GM19328 (cell line): ENCODE measurements around the gene MC2R.

ENCODE experiments used
- ATAC-seq: cut with Tn5 transposase; IDR thresholded peaks from one replicate; pipeline ENCODE4 v1.9.1; 2021; ENCODE audit warnings: mild to moderate bottlenecking, moderate library complexity; ENCODE audit not compliant: unreplicated experiment

MC2R gene

GRCh38 chr18:13915391-13915790 lies at the start of gene MC2R:
Gene MC2R, minus strand, starts transcription at chr18:13915536. Its CDS starts 30,018 bp downstream, at chr18:13885518.
- ATAC-seq, result no peak

DNA sequence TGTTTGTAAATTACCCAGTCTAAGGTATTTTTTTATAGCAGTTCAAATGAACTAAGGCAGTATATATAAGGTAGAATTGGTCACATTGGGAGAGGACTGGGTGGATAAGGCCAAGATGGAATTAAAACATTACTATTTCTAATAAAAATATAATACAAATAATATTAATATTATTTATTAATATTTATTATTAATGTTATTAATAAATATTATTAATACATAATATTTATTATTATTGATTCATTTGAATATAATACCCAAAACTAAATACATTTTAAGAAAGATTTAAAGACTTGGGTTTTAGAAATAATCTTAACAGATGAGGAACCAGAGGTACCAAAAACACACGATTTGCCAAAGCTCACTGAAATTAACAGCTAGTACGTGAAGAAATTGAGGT lies 30.5 kb upstream of the MC2R start:
- ATAC-seq, result no peak

- no peak for ATAC-seq
Measured at GRCh38 chr18:13943338-13943737, 28.0 kb upstream of the MC2R start.

DNA sequence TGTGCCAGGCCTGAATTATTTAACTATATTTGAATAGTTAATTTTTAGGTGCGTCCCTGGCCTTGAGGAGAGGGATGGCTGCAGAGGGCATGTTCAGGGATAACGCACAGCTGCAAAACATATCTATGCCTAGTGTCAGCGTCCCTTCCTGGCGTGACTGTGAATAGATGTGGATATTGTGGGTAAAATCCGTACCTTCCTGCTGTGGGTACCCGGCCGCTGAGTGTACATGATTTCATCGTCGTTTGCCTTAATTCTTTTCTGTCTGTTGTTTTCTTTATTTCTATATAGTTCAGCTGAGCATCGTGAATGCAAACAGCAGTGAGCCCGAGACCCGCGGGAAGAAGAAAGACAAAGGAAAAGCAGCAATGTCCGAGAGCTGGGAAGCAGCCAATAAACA lies 25.0 kb upstream of the MC2R start:
- no peak for ATAC-seq

- ATAC-seq, result no peak
Measured at GRCh38 chr18:13934676-13935075, 19.3 kb upstream of the MC2R start.

- no peak for ATAC-seq
Measured at GRCh38 chr18:13934058-13934457, 18.7 kb upstream of the MC2R start.

- no peak for ATAC-seq
Measured at GRCh38 chr18:13932285-13933025, 17.1 kb upstream of the MC2R start.

GRCh38 chr18:13930964-13931363 lies 15.6 kb upstream of the MC2R start:
- ATAC-seq, result no peak

- no peak for ATAC-seq
Measured at GRCh38 chr18:13923221-13923620, 7.9 kb upstream of the MC2R start.

DNA sequence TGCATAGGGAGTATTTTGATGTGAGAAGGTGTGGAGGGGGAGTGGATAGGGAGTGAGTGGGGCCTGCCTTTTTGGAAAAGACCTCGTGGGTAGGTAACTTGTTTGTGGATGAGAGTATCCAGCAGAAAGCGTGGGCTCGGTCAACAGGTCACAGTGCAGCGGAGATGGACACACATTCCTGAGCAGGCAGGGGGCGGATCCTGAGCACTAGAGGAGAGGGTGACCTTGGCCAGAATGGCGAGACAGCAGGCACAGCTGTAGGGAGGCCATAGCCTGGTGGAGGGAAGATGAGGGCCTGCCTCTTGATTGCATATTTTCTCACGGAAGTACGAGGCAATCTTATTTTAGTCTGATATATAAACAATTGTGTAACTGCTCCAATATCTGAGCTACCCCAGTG lies 3.6 kb upstream of the MC2R start:
- ATAC-seq, result no peak

- ATAC-seq, result no peak
Measured at GRCh38 chr18:13917401-13917800, 2.1 kb upstream of the MC2R start.

DNA sequence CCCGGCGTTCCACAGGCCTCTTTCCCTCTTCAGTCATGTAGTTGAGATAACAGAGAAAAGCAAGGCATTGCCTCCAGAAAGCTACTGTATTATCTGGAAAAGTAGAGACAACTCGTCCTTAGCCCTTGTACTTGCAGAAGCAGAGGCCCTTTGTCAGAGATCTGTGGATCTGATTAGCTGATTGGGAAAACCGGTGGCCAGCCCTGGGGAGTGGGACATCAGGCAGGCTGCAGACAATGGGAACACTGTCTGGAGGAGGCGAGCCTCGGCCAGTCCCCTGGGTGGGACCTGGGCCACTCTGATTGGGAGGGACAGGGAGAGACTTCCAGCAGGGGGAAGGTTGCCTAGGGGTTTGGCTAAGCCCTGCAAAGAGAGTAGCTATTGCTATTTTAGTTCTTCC lies 1.2 kb upstream of the MC2R start:
- no peak for ATAC-seq

- ATAC-seq, result no peak
Measured at GRCh38 chr18:13915995-13916431, 677 bp upstream of the MC2R start.

DNA sequence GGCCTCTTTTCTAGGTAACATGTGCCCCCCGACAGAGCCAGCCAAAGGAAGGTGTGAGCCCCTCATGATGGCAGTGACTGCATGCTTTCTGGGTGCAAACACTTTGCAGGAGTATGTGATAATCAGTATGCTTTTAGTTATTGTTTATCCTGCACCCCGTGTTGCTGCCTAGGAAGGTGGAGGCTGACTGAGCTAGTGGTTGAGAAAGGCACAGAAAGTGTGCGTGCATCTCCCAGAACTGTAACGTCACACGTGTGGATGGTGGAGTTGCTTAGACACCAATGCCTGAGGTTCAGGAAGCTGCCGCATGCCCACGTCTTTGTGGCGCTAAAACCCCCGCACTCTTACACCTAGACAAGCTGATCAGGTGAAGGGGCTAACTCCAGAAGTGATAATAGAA lies 580 bp downstream of the MC2R start:
- no peak for ATAC-seq

- no peak for ATAC-seq
Measured at GRCh38 chr18:13914170-13914569, 1.2 kb downstream of the MC2R start.

DNA sequence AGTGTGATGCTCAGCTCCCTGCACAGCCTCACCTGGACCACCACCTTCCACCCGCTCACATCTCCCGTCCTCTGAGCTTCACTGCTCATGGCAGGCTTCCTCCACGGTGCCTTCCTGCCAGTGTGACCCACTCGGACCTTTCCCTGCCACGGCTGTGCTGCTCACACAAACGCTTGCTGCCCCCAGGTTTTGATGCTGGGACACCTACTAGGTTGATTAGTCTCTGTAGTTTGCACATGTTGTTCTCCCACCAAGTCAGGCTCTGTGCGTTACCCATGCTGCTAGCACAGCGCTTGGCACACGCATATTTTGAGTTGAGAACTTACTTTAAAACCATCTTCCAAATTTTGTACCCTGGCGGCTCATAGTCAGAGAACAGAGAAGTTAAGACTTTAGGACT lies 2.1 kb downstream of the MC2R start:
- ATAC-seq, result no peak

DNA sequence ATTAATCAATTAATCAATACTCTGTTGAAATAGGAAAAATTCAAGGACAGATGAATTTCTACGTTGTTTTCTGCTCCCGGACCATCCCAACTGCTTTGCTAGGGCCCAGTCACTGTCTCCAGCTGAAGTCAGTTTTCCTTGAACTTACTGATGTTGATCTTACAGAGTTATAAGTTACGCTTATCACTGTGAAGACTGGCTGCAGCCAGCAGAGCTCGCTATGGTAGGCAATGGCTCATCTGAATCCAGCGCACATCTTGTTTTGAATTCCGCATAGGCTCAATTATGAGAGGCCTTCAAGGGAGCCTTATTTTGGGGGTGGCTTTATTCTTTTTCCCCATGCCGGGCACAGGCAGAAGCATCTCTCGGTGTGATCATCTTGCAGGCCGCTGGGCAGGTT lies 2.7 kb downstream of the MC2R start:
- ATAC-seq, result no peak

- no peak for ATAC-seq
Measured at GRCh38 chr18:13910986-13911385, 4.3 kb downstream of the MC2R start.

- no peak for ATAC-seq
Measured at GRCh38 chr18:13910501-13910900, 4.8 kb downstream of the MC2R start.

GRCh38 chr18:13909141-13909940 lies 6.0 kb downstream of the MC2R start:
- no peak for ATAC-seq

DNA sequence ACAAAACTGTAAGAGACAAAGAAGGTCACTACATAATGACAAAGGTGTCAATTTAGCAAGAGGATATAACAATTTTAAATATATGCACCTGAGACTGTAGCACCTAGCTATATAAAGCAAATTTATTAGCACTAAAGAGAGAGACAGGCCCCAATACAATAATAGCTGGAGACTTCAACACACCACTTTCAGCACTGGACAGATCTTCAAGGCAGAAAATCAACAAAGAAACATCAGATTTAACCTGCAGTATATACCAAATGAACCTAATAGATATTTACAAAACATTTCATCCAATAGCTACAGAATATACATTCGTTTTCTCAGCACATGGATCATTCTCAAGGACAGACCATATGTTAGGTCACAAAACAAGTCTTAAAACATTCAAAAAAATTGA lies 14.7 kb downstream of the MC2R start:
- ATAC-seq, result no peak

DNA sequence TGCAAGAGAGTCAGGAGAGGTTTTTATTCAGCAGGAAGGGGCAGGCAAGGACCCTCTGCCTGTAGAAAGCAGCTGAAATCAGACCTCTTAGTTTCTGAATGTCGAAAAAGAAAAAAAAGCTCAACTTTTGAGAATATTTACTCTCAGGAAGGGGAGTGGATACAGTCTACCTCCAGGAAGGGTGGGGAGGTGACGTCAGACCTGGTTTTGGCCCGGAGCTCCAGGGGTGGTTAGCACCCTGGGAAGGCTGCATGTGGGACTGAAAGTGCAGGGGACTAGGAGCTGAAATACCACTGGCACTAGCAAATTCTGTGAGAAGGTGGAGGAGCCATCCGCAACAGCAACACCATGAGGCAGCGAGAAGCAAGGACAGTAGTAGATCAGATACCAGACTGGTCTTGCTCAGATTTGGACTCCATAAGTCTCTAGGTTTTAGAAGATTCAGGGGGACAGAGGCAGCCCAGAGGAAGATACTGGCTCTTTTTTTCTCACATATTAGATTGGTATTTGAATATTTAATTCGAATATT lies 19.8 kb downstream of the MC2R start:
- ATAC-seq, result no peak
